Measurements from ENCODE around the gene NRG4.
"Not testable (repeated sequence)": the region's sequence is repeated elsewhere in the genome, so short reads cannot be mapped to it uniquely, and the experiment has no call there.

NRG4 gene

GRCh38 chr15:75992897-75993296 lies 19.3 kb downstream of the NRG4 start:
- no peak for DNase-seq

- DNase-seq: no peak
These were observed 22.3 kb downstream of the NRG4 start for GRCh38 chr15:75989875-75990274.

GRCh38 chr15:75989045-75989444 lies 23.2 kb downstream of the NRG4 start:
- DNase-seq: no peak

GRCh38 chr15:75985971-75986370 lies 26.3 kb downstream of the NRG4 start:
- no peak for DNase-seq

- DNase-seq: not testable (repeated sequence)
These were observed 27.5 kb downstream of the NRG4 start for GRCh38 chr15:75984706-75985105.

- no peak for DNase-seq
These were observed 29.8 kb downstream of the NRG4 start for GRCh38 chr15:75982468-75982867.

GRCh38 chr15:75981149-75981815 lies 30.9 kb downstream of the NRG4 start:
- DNase-seq: no peak

GRCh38 chr15:75976766-75977165 lies 35.5 kb downstream of the NRG4 start:
- DNase-seq: not testable (repeated sequence)

- no peak for DNase-seq
These were observed 46.2 kb downstream of the NRG4 start for GRCh38 chr15:75966073-75966472.

- DNase-seq: no peak
These were observed 50.9 kb downstream of the NRG4 start for GRCh38 chr15:75961331-75961730.

GRCh38 chr15:75955720-75956119 lies 56.5 kb downstream of the NRG4 start:
- no peak for DNase-seq

- DNase-seq: no peak
These were observed 59.7 kb downstream of the NRG4 start for GRCh38 chr15:75952525-75952924.

- DNase-seq: no peak
These were observed 63.4 kb downstream of the NRG4 start for GRCh38 chr15:75948761-75949296.

- no peak for DNase-seq
These were observed 65.1 kb downstream of the NRG4 start for GRCh38 chr15:75947092-75947491.

GRCh38 chr15:75945953-75946352 lies 66.3 kb downstream of the NRG4 start:
- no peak for DNase-seq

GRCh38 chr15:75943713-75944215 lies 68.5 kb downstream of the NRG4 start:
- no peak for DNase-seq

GRCh38 chr15:75943246-75943645 lies 69.0 kb downstream of the NRG4 start:
- no peak for DNase-seq

GRCh38 chr15:75942464-75942863 lies 69.8 kb downstream of the NRG4 start:
- no peak for DNase-seq

- no peak for DNase-seq
These were observed 81.4 kb downstream of the NRG4 start for GRCh38 chr15:75930866-75931265.

- DNase-seq: no peak
These were observed 82.2 kb downstream of the NRG4 start for GRCh38 chr15:75929799-75930565.

GRCh38 chr15:75928680-75929608 lies 83.3 kb downstream of the NRG4 start:
- DNase-seq: no peak

- no peak for DNase-seq
These were observed 84.6 kb downstream of the NRG4 start for GRCh38 chr15:75927601-75928000.

GRCh38 chr15:75926931-75927330 lies 85.3 kb downstream of the NRG4 start:
- DNase-seq: no peak
